ENCODE measurements around the gene VPS33B. TPM values are rescaled to one million over a fixed set of nuclear protein-coding genes. Genes with fewer than 3 reads are reported as not detected.

Gene VPS33B
- total RNA-seq, 6 experiments from 2014 or later, result 4.2 to 7.3 (median 6.5) TPM

GRCh38 chr15:91027677-91028076 lies 5.3 kb upstream of the VPS33B start:
- DNase-seq (no peak), ATAC-seq (no peak)
- intact Hi-C loops (cut with DNase I), result no loop called here
- Histone ChIP-seq H3K36me3 (no peaks in the 10 kb centered on the region), H3K4me1 (peaks cover 0 to 4% (median 2%) of the 10 kb centered on the region in 4 donors), H3K27ac (no peak overlapping the region), H3K9me3 (no peaks in the 10 kb centered on the region), H3K4me3 (no peak overlapping the region), H3K27me3 (no peaks in the 10 kb centered on the region)
- TF ChIP-seq POLR2A (IDR thresholded peaks at IDR 0.05), result no peak
- no peak for TF ChIP-seq CTCF (IDR thresholded peaks at IDR 0.05)
- WGBS (ENCODE audit: insufficient coverage, low coverage, low lambda C conversion rate, missing lambda C conversion rate), result no CpG with 5 or more reads among the region's 1 CpG

- DNase-seq (no peak), ATAC-seq (no peak)
- H3K36me3 ChIP-seq, result no peaks in the 10 kb centered on the region
- WGBS (ENCODE audit: insufficient coverage, low coverage, low lambda C conversion rate, missing lambda C conversion rate), result 72% methylated on average over 3 of the region's 7 CpGs
- intact Hi-C loops (cut with DNase I), result no loop called here
- TF ChIP-seq POLR2A (IDR thresholded peaks at IDR 0.05) (no peak), CTCF (IDR thresholded peaks at IDR 0.05) (no peak)
- no peaks in the 10 kb centered on the region for H3K9me3 ChIP-seq
- no peak overlapping the region for H3K27ac ChIP-seq
- no peaks in the 10 kb centered on the region for H3K27me3 ChIP-seq
- no peak overlapping the region for H3K4me3 ChIP-seq
- peaks cover 0 to 15% (median 5%) of the 10 kb centered on the region in 4 donors for H3K4me1 ChIP-seq
Observed at GRCh38 chr15:91023720-91024119, 1.3 kb upstream of the VPS33B start.

- TF ChIP-seq CTCF (IDR thresholded peaks at IDR 0.05) (no peak), POLR2A (IDR thresholded peaks at IDR 0.05) (no peak)
- Histone ChIP-seq H3K9me3 (no peaks in the 10 kb centered on the region), H3K27ac (peak overlapping the region; percentile 44 to 61 (median 44)), H3K4me3 (peak overlapping the region; percentile 78 to 99 (median 90)), H3K36me3 (no peaks in the 10 kb centered on the region), H3K4me1 (peaks cover 0 to 15% (median 5%) of the 10 kb centered on the region in 4 donors), H3K27me3 (no peaks in the 10 kb centered on the region)
- 23% methylated on average over 1 of the region's 1 CpG for WGBS (ENCODE audit: insufficient coverage, low coverage, low lambda C conversion rate, missing lambda C conversion rate)
- intact Hi-C loops (cut with DNase I), result no loop called here
- ATAC-seq (peak in 1 of 4 donors; percentile 12), DNase-seq (no peak)
Observed at GRCh38 chr15:91022832-91023129, 387 bp upstream of the VPS33B start.

- ATAC-seq (peak in 1 of 4 donors; percentile 4), DNase-seq (no peak)
- Histone ChIP-seq H3K27me3 (no peaks in the 10 kb centered on the region), H3K4me3 (peak overlapping the region; percentile 78 to 99 (median 90)), H3K27ac (peak overlapping the region in 1 of 3 donors; percentile 44), H3K36me3 (peaks cover 0 to 3% (median 0%) of the 10 kb centered on the region in 4 donors), H3K4me1 (peaks cover 0 to 15% (median 5%) of the 10 kb centered on the region in 4 donors), H3K9me3 (no peaks in the 10 kb centered on the region)
- intact Hi-C loops (cut with DNase I), result no loop called here
- 11% methylated on average over 4 of the region's 4 CpGs for WGBS (ENCODE audit: insufficient coverage, low coverage, low lambda C conversion rate, missing lambda C conversion rate)
- no peak for TF ChIP-seq POLR2A (IDR thresholded peaks at IDR 0.05)
- no peak for TF ChIP-seq CTCF (IDR thresholded peaks at IDR 0.05)
Observed at GRCh38 chr15:91021516-91022074, 799 bp downstream of the VPS33B start.
